A549 (cell line): Measurements from ENCODE around the gene CDYL. TPM values are rescaled to one million over a fixed set of nuclear protein-coding genes. Genes with fewer than 3 reads are reported as not detected.
A peak's percentile ranks its signal among the peaks of the same experiment; 100 is the strongest.

Experiments used
- ATAC-seq, 2 experiments: fragments of 200-7000 bp in 1 of 2; fragments of >200 bp in 1 of 2; cut with Nextera tagmentation in 1 of 2; cut with Tn5 transposase in 1 of 2; 3 replicates each; pipeline versions ENCODE4 v1.8.0 to v1.9.1; 2018 to 2020; ENCODE audit warnings: mild to moderate bottlenecking in 1 of 2, moderate library complexity in 1 of 2
- CTCF ChIA-PET: fragments of 300-600 bp; sonication (Branson Sonifier 250); formaldehyde crosslinking; extraction: SDS; loops from one replicate; lab custom pipeline; 2021; ENCODE audit warnings: antibody characterized with exemption, inconsistent platforms; lab: Yijun Ruan, JAX
- POLR2A ChIA-PET: fragments of 350-600 bp; formaldehyde crosslinking; extraction: SDS; loops from one replicate; lab custom pipeline; 2021; ENCODE audit warnings: antibody characterized with exemption, inconsistent platforms; lab: Yijun Ruan, JAX
- DNase-seq, 2 experiments: peaks; one replicate each; pipeline versions ENCODE4 v3.0.0 to v3.0.0-alpha.2; 2011 to 2016; ENCODE audit warnings: low read depth in 1 of 2, low spot score in 1 of 2
- FAIRE-seq: peaks from 2 replicates; lab custom pipeline; 2011; peaks lifted over from hg19 to GRCh38; lab: Jason Lieb, UNC
- H3K27ac ChIP-seq, 2 experiments: fragments of >200 bp; sonication (Bioruptor Twin); formaldehyde crosslinking; 3 replicates each; pipeline ENCODE4 v1.5.1; 2016 to 2017
- H3K4me1 ChIP-seq: fragments of >200 bp; sonication (Bioruptor Twin); formaldehyde crosslinking; 3 replicates; pipeline ENCODE4 v1.6.1; 2016
- H3K4me2 ChIP-seq: fragments of >200 bp; sonication (Bioruptor Twin); formaldehyde crosslinking; 3 replicates; pipeline ENCODE4 v1.6.1; 2016
- H3K4me3 ChIP-seq: fragments of >200 bp; sonication (Bioruptor Twin); formaldehyde crosslinking; 3 replicates; pipeline ENCODE4 v1.5.1; 2016
- H3K9me3 ChIP-seq: fragments of >200 bp; sonication (Bioruptor Twin); formaldehyde crosslinking; 3 replicates; pipeline ENCODE4 v1.6.1; 2016
- CBX8 ChIP-seq: fragments of 200-600 bp; sonication (generic); IDR thresholded peaks from 2 replicates; pipeline ENCODE4 v1.6.1; 2016
- EP300 ChIP-seq, 2 experiments: fragments of >200 bp; sonication (Bioruptor Twin); formaldehyde crosslinking; IDR thresholded peaks; 2 replicates in 1 of 2; 3 replicates in 1 of 2; pipeline ENCODE4 v1.6.1; 2016 to 2017
- GATA3 ChIP-seq: IDR thresholded peaks from 2 replicates; pipeline ENCODE4 v1.6.1; 2012; ENCODE audit warnings: borderline replicate concordance
- HOXA7 ChIP-seq: fragments of 250-450 bp; sonication (Bioruptor Pico); IDR thresholded peaks from 2 replicates; pipeline ENCODE4 v1.5.0; 2020; ENCODE audit warnings: mild to moderate bottlenecking, moderate library complexity
- KDM5A ChIP-seq: fragments of 200-600 bp; sonication (generic); IDR thresholded peaks from 2 replicates; pipeline ENCODE4 v1.6.1; 2016; ENCODE audit warnings: antibody characterized with exemption, mild to moderate bottlenecking
- MAFK ChIP-seq: fragments of 450-650 bp; IDR thresholded peaks from 2 replicates; pipeline ENCODE4 v1.6.1; 2014; ENCODE audit not compliant: partially characterized antibody
- MAZ ChIP-seq: fragments of 150-350 bp; IDR thresholded peaks from 2 replicates; pipeline ENCODE4 v1.6.1; 2014; ENCODE audit warnings: antibody characterized with exemption, low read depth, low read length, borderline replicate concordance
- POLR2A ChIP-seq: IDR thresholded peaks from 2 replicates; pipeline ENCODE4 v1.6.1; 2012; ENCODE audit warnings: mild to moderate bottlenecking, low read length
- RAD21 ChIP-seq, 2 experiments: fragments of >200 bp in 1 of 2; sonication (Bioruptor Twin) in 1 of 2; formaldehyde crosslinking in 1 of 2; IDR thresholded peaks in 1 of 2; conservative IDR thresholded peaks in 1 of 2; 2 replicates in 1 of 2; 3 replicates in 1 of 2; pipeline ENCODE4 v1.6.1; 2012 to 2018; ENCODE audit warnings: inconsistent platforms in 1 of 2
- RFX5 ChIP-seq: fragments of 450-650 bp; IDR thresholded peaks from 2 replicates; pipeline ENCODE4 v1.7.1; 2014; ENCODE audit warnings: antibody characterized with exemption, mild to moderate bottlenecking, moderate library complexity
- RNF2 ChIP-seq: fragments of 200-600 bp; sonication (generic); IDR thresholded peaks from 2 replicates; pipeline ENCODE4 v1.6.1; 2016; ENCODE audit warnings: low read depth, mild to moderate bottlenecking, antibody characterized with exemption, moderate library complexity, borderline replicate concordance
- SMC3 ChIP-seq: fragments of >200 bp; sonication (Bioruptor Twin); formaldehyde crosslinking; IDR thresholded peaks from 3 replicates; pipeline ENCODE4 v1.6.1; 2018; ENCODE audit warnings: inconsistent platforms
- TP53 ChIP-seq: fragments of 250-450 bp; sonication (Bioruptor Pico); IDR thresholded peaks from 2 replicates; pipeline ENCODE4 v1.5.0; 2021; ENCODE audit warnings: mild to moderate bottlenecking, moderate library complexity
- ZFP36 ChIP-seq: fragments of 450-650 bp; IDR thresholded peaks from 2 replicates; pipeline ENCODE4 v1.6.1; 2014; ENCODE audit warnings: borderline replicate concordance; ENCODE audit not compliant: partially characterized antibody
- WGBS: methylation state at CpG from one replicate; pipeline ENCODE4 v1.1.6; 2017; ENCODE audit errors: missing lambda C conversion rate; 5-methylcytosine and 5-hydroxymethylcytosine counted together
- polyA plus RNA-seq, 4 experiments: library from polyadenylated mRNA; depleted of rRNA in 3 of 4; stranded (reverse); fragments of >200 nt; fragmentation: RNase III in 1 of 4; extraction: RNeasy Plus Mini Kit Qiagen cat#74134 plus additional on column Dnase treatment in 1 of 4; gene quantifications; 2 replicates in 3 of 4; 3 replicates in 1 of 4; pipeline ENCODE4 v1.2.3, GENCODE V29; 2011 to 2017
- TF ChIP-seq, protein P1 (sequence below): fragments of 450-650 bp; IDR thresholded peaks from 2 replicates; pipeline ENCODE4 v1.6.1; 2014; ENCODE audit warnings: antibody characterized with exemption
- TF ChIP-seq, protein P2 (sequence below): fragments of 200-600 bp; sonication (generic); IDR thresholded peaks from 2 replicates; pipeline ENCODE4 v1.6.1; 2016; ENCODE audit warnings: antibody characterized with exemption, mild to moderate bottlenecking, moderate library complexity

Gene CDYL
- polyA plus RNA-seq, 2 of the 4 experiments (the other 2 are of a cell fraction), result 18.6 to 42.7 TPM

DNA sequence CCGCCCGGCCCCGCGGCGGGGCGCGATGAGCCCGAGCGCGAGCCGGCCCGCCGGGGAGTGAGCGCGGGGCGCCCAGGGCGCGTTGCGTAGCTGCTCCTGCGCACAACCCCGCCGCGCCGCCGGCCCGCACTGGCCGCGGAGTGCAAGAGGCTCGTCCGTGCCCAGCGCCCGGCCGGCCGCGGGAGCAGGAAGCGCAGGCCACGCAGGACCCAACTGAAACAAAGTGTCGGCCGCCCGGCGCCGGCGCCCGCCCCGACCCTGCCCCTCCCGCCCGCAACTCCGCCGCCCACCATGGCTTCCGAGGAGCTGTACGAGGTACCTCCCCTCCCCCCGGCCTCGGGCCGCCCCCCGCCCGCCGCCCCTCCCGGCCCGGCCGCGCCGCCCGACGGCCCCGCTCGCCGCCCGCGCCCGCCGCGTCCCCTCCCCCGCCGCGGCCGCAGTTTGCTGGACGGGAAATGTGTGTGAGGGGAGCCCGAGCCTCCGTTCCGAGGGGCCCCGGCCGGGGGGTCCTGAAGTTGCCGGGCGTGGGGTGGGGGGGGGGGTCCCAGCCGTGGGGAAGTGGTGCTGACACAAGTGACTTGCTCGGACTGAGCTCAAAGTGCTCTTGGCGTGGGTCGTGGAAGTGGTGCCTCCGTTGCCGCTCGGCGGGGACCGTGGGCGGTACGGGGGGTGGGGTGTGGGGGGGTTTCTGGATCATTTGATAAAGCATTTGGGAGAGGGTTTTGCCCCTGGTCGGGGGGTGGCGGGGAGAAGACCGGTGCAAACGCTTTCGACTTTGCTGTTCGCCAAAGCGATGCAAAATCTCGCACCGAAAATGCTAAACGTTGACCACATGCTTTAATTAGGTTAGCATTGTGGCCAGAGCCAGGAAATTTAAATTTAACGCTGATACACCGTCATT lies 539 bp downstream of the CDYL start:
- Histone ChIP-seq H3K9me3 (peaks cover 13% of the 10 kb centered on the region; the same call in 2 of the 3 replicates), H3K27ac (peak overlapping the region; percentile 90 to 100)
- no peak for FAIRE-seq

DNA sequence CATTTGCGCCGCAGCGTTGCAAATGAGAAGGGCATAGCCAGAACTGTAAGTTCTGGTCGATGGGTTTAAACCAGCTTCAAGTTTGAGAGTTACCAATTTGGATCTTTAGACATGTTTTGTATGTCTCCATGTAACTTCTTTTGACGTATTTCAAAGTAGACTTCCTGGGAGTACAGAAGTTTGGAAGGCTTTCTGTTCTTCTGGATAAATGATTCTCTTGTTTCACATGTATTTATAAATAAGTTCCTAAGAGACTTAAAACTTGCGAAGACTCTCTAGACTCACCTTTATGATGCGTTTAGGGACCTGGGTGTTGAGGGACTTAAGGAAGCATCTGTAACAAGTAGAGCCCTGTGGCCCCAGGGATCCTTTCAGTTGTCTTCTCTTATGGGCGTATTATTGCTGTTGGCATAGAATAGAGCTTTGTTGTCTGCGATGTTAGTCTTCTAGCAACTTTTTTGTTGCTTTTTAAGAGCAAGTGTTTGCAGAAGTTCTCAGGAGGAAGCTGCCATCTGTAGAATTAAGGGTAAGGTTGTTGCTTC lies 1.3 kb downstream of the CDYL start:
- CTCF ChIA-PET, result interaction anchor here (1.0 kb wide), 1 partner anchor 28 kb away, joined by 3 read pairs; no protein-coding TSS in a partner anchor
- DNase-seq (peak in 1 of 2 experiments; percentile 26), ATAC-seq (no peak), FAIRE-seq (no peak)
- Histone ChIP-seq H3K27ac (peak overlapping the region; percentile 90 to 100), H3K4me1 (peaks cover 11% of the 10 kb centered on the region; the same call in 2 of the 3 replicates), H3K9me3 (peaks cover 13% of the 10 kb centered on the region; the same call in 2 of the 3 replicates), H3K4me2 (peak overlapping the region; percentile 77), H3K4me3 (peak overlapping the region; percentile 72)
- 31% methylated on average over 9 of the region's 9 CpGs for WGBS
- TF ChIP-seq ZFP36 (no peak), GATA3 (no peak), MAFK (no peak), HOXA7 (CRISPR knock-in tag) (no peak), RFX5 (no peak), SMC3 (no peak), POLR2A (no peak), TP53 (no peak)
- TF ChIP-seq, protein P1, sequence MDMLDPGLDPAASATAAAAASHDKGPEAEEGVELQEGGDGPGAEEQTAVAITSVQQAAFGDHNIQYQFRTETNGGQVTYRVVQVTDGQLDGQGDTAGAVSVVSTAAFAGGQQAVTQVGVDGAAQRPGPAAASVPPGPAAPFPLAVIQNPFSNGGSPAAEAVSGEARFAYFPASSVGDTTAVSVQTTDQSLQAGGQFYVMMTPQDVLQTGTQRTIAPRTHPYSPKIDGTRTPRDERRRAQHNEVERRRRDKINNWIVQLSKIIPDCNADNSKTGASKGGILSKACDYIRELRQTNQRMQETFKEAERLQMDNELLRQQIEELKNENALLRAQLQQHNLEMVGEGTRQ, result no peak
- POLR2A ChIA-PET, result interaction anchor here (0.7 to 1.0 kb wide), 3 partner anchors 8 to 464 kb away, joined by 3 to 4 read pairs (median 4); no protein-coding TSS in a partner anchor

More for the DNA sequence above, 539 bp downstream of the CDYL start:
- TF ChIP-seq EP300 (IDR thresholded peaks at IDR 0.05) (no peak), KDM5A (no peak), RAD21 (conservative IDR thresholded peaks at IDR 0.05 in 1 of 2, IDR thresholded peaks at IDR 0.05 in 1 of 2) (no peak), CBX8 (no peak), MAZ (no peak), RNF2 (no peak), SMC3 (no peak), GATA3 (no peak)
- TF ChIP-seq, protein P2, sequence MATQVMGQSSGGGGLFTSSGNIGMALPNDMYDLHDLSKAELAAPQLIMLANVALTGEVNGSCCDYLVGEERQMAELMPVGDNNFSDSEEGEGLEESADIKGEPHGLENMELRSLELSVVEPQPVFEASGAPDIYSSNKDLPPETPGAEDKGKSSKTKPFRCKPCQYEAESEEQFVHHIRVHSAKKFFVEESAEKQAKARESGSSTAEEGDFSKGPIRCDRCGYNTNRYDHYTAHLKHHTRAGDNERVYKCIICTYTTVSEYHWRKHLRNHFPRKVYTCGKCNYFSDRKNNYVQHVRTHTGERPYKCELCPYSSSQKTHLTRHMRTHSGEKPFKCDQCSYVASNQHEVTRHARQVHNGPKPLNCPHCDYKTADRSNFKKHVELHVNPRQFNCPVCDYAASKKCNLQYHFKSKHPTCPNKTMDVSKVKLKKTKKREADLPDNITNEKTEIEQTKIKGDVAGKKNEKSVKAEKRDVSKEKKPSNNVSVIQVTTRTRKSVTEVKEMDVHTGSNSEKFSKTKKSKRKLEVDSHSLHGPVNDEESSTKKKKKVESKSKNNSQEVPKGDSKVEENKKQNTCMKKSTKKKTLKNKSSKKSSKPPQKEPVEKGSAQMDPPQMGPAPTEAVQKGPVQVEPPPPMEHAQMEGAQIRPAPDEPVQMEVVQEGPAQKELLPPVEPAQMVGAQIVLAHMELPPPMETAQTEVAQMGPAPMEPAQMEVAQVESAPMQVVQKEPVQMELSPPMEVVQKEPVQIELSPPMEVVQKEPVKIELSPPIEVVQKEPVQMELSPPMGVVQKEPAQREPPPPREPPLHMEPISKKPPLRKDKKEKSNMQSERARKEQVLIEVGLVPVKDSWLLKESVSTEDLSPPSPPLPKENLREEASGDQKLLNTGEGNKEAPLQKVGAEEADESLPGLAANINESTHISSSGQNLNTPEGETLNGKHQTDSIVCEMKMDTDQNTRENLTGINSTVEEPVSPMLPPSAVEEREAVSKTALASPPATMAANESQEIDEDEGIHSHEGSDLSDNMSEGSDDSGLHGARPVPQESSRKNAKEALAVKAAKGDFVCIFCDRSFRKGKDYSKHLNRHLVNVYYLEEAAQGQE, result no peak
- no peak for DNase-seq
- ChIA-PET CTCF (interaction anchor here (1.0 kb wide), 1 partner anchor 29 kb away, joined by 3 read pairs; no protein-coding TSS in a partner anchor), POLR2A (interaction anchor here (0.6 to 2.1 kb wide), 10 partner anchors 9 to 464 kb away, joined by 3 to 13 read pairs (median 4); no protein-coding TSS in a partner anchor)
- Histone ChIP-seq H3K4me2 (peak overlapping the region; percentile 77), H3K4me3 (peak overlapping the region; percentile 72), H3K4me1 (peaks cover 11% of the 10 kb centered on the region; the same call in 2 of the 3 replicates)
- ATAC-seq, result peak; percentile 50 to 58; a peak in 5 of 6 replicates
- WGBS, result 0% methylated on average over 9 of the region's 107 CpGs
